AG09319 (cell line): ENCODE results near the gene CNOT1.
"Not testable (repeated sequence)": the region's sequence is repeated elsewhere in the genome, so short reads cannot be mapped to it uniquely, and the experiment has no call there.

Experiments used
- DNase-seq: peaks from one replicate; pipeline ENCODE4 v3.0.0-alpha.2; 2010; ENCODE audit warnings: low read depth; ENCODE audit errors: extremely low read depth
- TF ChIP-seq, protein P1 (sequence below): IDR thresholded peaks from 2 replicates; pipeline ENCODE4 v1.5.1; 2011; ENCODE audit warnings: low read depth, mild to moderate bottlenecking, inconsistent platforms, low read length, moderate library complexity

Gene CNOT1

DNA sequence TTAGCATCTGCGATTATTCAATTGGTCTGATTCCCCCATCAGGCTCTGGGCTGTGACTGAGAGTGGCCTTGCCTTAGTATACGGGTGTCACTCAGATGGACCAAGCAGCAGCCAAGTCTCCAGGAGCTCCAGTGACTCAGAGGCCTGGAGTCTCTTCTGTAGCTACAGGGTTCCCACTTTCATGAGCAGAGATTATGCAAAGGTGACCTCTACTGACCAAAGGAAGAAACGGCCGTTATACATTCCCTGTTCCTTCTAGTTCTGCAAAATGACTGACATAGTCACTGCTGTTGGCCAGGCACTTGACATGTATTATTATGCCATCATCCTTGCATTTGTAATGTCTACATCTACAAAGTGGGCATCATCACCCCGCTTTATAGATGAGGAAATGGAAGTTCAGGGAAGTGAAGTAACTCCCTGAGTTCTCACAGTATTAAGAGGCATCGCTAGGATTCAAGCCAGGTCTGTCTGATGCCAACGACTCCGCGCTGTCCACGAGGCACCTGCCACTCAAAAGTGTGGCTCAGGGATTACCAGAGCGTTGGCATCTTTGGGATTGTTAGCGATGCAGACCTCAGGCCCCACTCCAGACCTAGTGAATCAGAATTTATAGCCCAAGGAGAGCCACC lies 31.7 kb upstream of the CNOT1 start:
- TF ChIP-seq, protein P1, sequence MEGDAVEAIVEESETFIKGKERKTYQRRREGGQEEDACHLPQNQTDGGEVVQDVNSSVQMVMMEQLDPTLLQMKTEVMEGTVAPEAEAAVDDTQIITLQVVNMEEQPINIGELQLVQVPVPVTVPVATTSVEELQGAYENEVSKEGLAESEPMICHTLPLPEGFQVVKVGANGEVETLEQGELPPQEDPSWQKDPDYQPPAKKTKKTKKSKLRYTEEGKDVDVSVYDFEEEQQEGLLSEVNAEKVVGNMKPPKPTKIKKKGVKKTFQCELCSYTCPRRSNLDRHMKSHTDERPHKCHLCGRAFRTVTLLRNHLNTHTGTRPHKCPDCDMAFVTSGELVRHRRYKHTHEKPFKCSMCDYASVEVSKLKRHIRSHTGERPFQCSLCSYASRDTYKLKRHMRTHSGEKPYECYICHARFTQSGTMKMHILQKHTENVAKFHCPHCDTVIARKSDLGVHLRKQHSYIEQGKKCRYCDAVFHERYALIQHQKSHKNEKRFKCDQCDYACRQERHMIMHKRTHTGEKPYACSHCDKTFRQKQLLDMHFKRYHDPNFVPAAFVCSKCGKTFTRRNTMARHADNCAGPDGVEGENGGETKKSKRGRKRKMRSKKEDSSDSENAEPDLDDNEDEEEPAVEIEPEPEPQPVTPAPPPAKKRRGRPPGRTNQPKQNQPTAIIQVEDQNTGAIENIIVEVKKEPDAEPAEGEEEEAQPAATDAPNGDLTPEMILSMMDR: peak; percentile 76

DNA sequence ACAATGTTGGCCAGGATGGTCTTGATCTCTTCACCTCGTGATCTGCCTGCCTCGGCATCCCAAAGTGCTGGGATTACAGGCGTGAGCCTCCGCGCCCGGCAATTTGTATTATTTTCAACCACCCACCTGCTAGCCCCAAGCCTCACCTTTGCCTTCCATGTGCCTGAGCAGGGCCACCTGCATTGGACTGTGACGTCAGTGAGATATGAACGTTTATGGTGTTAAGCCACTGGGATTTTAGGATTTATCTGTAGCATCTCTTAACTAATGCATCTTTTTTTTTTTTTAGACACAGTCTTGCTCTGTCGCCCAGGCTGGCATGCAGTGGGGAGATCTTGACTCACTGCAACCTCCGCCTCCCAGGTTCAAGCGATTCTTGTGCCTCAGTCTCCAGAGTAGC lies 30.3 kb upstream of the CNOT1 start:
- DNase-seq: not testable (repeated sequence)

More for the DNA sequence above, 31.7 kb upstream of the CNOT1 start:
- DNase-seq: peak; percentile 62

DNA sequence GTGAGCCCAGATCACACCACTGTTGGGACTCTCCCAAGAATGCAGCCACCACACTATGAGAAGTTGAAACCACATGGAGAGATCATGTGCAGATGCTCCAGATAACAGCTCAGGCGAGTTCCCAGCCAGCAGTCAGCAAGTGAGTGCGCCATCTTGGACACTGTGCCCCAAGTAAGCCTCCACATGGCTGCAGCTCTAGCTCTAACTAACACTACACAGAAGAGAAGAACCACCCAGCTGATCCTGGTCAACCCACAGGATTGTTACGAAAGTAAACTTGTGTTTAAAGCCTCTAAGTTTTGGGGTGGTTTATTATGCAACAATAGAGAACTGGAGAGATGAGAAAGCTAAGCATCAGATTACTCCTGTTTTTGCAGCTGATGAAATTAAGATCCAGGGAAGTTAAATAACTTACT lies 29.2 kb upstream of the CNOT1 start:
- TF ChIP-seq, protein P1: no peak
- DNase-seq: no peak

DNA sequence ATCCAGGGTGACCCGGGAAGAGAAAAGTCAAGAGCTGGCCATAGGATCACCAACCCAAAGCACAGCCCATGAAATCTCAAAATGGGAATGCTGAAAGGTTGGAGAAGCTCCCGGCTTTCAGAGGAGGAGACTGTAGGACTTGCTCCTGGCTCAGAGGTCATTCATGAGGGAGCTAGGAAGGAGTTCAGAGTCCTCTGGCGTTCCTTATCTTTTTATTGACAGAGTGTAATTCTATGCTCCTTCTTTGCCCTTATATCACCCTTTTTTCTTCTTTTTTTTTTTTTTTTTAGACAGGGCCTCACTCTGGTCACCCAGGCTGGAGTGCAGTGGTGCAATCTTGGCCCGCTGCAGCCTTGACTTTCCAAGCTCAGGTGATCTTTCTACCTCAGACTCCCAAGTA lies 27.3 kb upstream of the CNOT1 start:
- DNase-seq: no peak
- TF ChIP-seq, protein P1: no peak

DNA sequence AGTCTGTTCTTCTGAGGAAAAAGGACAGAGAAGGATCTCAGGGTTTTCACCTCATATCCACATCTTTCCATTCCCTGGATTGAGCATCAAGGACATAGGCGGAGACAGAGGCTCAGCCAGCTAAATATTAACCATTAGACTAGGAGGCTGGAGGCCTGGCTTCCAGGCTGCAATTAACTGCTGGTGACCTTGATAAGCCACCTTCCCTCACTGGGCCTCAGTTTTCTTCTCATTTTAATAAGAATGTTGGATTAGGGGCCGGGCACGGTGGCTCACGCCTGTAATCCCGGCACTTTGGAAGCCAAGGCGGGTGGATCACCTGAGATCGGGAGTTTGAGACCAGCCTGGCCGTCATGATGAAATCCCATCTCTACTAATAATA lies 25.6 kb upstream of the CNOT1 start:
- TF ChIP-seq, protein P1: no peak
- no peak for DNase-seq

DNA sequence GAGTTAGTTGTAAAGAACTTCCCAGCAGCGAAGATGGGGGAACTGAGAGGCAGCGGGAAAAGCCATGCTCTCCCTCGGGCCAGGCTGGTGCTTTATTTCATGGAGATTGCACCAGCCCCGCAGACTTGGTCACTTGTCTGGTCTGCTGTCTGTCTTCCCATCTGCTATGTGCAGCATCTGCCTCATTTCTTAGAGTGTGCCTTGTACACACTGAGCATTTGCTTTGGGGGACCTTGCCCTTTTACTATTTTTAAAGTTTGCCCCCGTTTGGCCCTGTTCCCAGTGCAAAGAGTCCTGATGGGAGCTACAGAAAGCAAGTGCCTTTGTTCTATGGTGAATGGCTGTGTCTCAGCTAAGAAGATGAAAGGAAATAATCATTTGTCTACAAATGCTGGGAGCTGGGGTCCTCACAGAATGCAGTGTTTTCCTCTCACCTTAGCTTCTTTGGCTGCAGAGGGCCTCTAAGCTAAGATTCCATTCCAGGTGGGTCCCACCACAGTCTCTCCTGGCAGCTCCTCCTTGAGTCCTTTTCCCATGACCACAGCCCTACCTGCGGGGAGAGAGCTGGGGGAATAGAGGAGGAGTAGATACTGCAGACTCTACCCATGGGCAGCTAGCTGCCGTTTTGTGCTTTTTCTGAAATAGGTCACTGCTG lies 25.1 kb upstream of the CNOT1 start:
- no peak for DNase-seq
- TF ChIP-seq, protein P1: no peak

DNA sequence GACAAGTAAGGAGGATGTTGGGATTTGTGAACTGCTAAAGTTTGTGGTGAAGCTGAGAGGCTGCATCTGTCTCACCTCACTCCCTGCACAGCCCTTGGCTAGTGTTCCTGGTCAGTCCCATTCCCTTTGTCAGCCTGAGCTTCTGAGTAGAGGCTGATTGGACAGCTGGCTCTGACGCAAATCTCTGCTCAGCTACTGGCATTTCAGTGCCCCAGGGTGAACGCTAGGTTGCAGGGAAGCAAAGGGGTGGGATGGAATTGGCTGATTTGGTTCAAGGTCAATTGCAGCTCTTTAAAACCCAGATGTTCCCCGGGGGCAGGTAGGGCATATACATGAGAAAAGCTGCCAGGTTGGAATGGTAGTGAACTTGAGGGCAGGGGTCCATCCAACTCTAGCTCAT lies 23.1 kb upstream of the CNOT1 start:
- TF ChIP-seq, protein P1: no peak
- no peak for DNase-seq

DNA sequence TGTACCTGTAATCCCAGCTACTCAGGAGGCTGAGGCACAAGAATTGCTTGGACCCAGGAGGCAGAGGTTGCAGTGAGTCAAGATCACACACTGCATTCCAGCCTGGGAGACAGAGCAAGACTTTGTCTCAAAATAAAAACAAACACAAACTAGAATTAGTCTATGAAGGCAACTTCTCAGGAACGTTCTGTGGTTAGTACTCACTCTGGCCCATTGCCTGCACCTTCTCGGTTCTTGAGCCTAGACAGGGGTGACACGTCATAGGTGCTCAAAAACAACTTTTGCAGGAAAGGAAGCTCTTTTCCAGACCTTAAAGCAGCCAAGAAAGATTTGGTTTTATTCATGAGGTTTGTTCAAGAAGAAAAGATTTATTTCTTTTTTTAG lies 22.3 kb upstream of the CNOT1 start:
- TF ChIP-seq, protein P1: no peak
- no peak for DNase-seq
